Astrocyte of the hippocampus (primary cell): ENCODE results near the gene SEPTIN7.

Source experiments
- DNase-seq: peaks from one replicate; pipeline ENCODE4 v3.0.0; 2011; ENCODE audit warnings: low read depth, low spot score

The SEPTIN7 gene

GRCh38 chr7:35831208-35831607 is 30.4 kb downstream of the SEPTIN7 start:
- peak; percentile 66 for DNase-seq

- DNase-seq = peak; percentile 20
Measured at GRCh38 chr7:35839860-35840854, 39.3 kb downstream of the SEPTIN7 start.

GRCh38 chr7:35846816-35847412 is 46.1 kb downstream of the SEPTIN7 start:
- DNase-seq = no peak

DNA sequence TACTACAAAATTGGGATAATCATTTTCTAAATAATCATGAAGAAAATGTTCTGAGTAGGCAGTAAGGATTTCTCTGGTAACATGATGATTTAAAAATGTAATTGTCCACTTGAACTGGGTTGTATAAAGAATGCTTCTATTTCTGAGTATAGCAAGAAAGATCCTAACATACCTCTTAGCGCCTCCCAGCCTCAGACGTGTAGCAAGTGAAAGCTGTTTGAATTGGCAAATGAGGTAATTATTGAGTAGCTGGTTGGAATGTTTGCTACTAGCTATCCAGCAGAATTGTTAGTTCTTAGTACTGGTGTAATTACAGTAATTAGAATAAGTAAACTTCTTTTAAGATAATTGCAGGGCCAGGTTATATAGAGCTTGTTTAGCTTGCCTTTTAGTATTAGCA is 47.9 kb downstream of the SEPTIN7 start:
- peak; percentile 53 for DNase-seq

- DNase-seq = peak; percentile 29
Measured at GRCh38 chr7:35849158-35849831, 48.4 kb downstream of the SEPTIN7 start.

GRCh38 chr7:35849954-35850353 is 49.1 kb downstream of the SEPTIN7 start:
- no peak for DNase-seq
